Panc1 (cell line): ENCODE results near the gene MACROD2. TPM values are rescaled to one million over a fixed set of nuclear protein-coding genes. Genes with fewer than 3 reads are reported as not detected.

ENCODE experiments used
- ATAC-seq: fragments of 200-7000 bp; cut with Tn5 transposase; 2 replicates; pipeline ENCODE4 v1.9.1; 2020; ENCODE audit warnings: mild to moderate bottlenecking, moderate library complexity
- BruUV-seq: library from RNA; stranded (reverse); fragments of 400-500 nt; replicated peaks from 2 replicates; lab custom pipeline; 2021; lab: Mats Ljungman, UMichigan
- CTCF ChIA-PET: fragments of 300-600 bp; sonication (Branson Sonifier 250); formaldehyde crosslinking; loops from one replicate; lab custom pipeline; 2022; ENCODE audit warnings: antibody characterized with exemption; lab: Charles Lee
- POLR2A ChIA-PET: fragments of 300-600 bp; sonication (Branson Sonifier 250); formaldehyde crosslinking; loops from one replicate; lab custom pipeline; 2022; ENCODE audit warnings: antibody characterized with exemption; lab: Charles Lee
- DNase-seq: peaks from one replicate; pipeline ENCODE4 v3.0.0-alpha.2; 2010; ENCODE audit warnings: low read depth, low spot score
- H3K27ac ChIP-seq: 2 replicates; pipeline ENCODE4 v1.5.1; 2011; ENCODE audit warnings: mild to moderate bottlenecking, low read length, inconsistent platforms
- H3K27me3 ChIP-seq: fragments of 200-500 bp; sonication (Bioruptor generic); 2 replicates; pipeline ENCODE4 v1.6.0; 2014; ENCODE audit warnings: low read length, inconsistent platforms; ENCODE audit not compliant: control insufficient read depth, insufficient read depth
- H3K36me3 ChIP-seq: fragments of 200-500 bp; sonication (Bioruptor generic); 2 replicates; pipeline ENCODE4 v1.5.1; 2014; ENCODE audit warnings: inconsistent platforms, mild to moderate bottlenecking, low read length, moderate library complexity; ENCODE audit not compliant: control insufficient read depth, insufficient read depth
- H3K4me1 ChIP-seq: 2 replicates; pipeline ENCODE4 v1.5.1; 2011; ENCODE audit warnings: inconsistent platforms, mild to moderate bottlenecking, low read length, moderate library complexity; ENCODE audit not compliant: control insufficient read depth, insufficient read depth
- H3K4me3 ChIP-seq, 2 experiments: 2 replicates each; pipeline ENCODE4 v1.5.1; 2011 to 2012; ENCODE audit warnings: low read depth in 2 of 2, low read length in 2 of 2, mild to moderate bottlenecking in 2 of 2, inconsistent platforms in 1 of 2, moderate library complexity in 1 of 2
- H3K9me3 ChIP-seq: fragments of 200-500 bp; sonication (Bioruptor generic); 2 replicates; pipeline ENCODE4 v1.5.1; 2014; ENCODE audit warnings: low read depth, mild to moderate bottlenecking, inconsistent platforms, low read length, moderate library complexity; ENCODE audit not compliant: control insufficient read depth, insufficient read depth
- CTCF ChIP-seq: fragments of 450-650 bp; IDR thresholded peaks from 2 replicates; pipeline ENCODE4 v1.5.1; 2017; ENCODE audit warnings: mild to moderate bottlenecking
- POLR2AphosphoS5 ChIP-seq: IDR thresholded peaks from 2 replicates; pipeline ENCODE4 v1.6.1; 2012; ENCODE audit warnings: mild to moderate bottlenecking, low read depth, low read length, moderate library complexity
- SIN3A ChIP-seq: IDR thresholded peaks from 2 replicates; pipeline ENCODE4 v1.6.1; 2012; ENCODE audit warnings: low read depth, mild to moderate bottlenecking, low read length, moderate library complexity, borderline replicate concordance; ENCODE audit not compliant: insufficient read depth
- TCF7L2 ChIP-seq: IDR thresholded peaks from 2 replicates; pipeline ENCODE4 v1.6.1; 2011; ENCODE audit warnings: mild to moderate bottlenecking, low read depth, low read length, inconsistent platforms
- in situ Hi-C: cut with HindIII; loops from 2 replicates; pipeline ENCODE4 v1.10.0; 2016; ENCODE audit warnings: low sequenced_read_pairs, low pct_unique_long_range_greater_than_20kb
- intact Hi-C: fragments of 100-400 bp; cut with micrococcal nuclease; formaldehyde crosslinking; loops from one replicate; pipeline ENCODE4 v1.10.0; 2022; ENCODE audit not compliant: unreplicated experiment
- total RNA-seq: library from RNA; stranded (reverse); gene quantifications from one replicate; pipeline ENCODE4 v1.2.1, GENCODE V29; 2021; ENCODE audit not compliant: unreplicated experiment
- TF ChIP-seq, protein P1 (sequence below), 2 experiments: IDR thresholded peaks; 2 replicates each; pipeline ENCODE4 v1.6.1; 2011 to 2012; ENCODE audit warnings: low read depth in 2 of 2, control low read depth in 1 of 2, low read length in 1 of 2, mild to moderate bottlenecking in 1 of 2, moderate library complexity in 1 of 2; ENCODE audit not compliant: insufficient read depth in 1 of 2

The MACROD2 gene
- total RNA-seq, 1 experiment from 2014 or later, result 1.2 TPM

DNA sequence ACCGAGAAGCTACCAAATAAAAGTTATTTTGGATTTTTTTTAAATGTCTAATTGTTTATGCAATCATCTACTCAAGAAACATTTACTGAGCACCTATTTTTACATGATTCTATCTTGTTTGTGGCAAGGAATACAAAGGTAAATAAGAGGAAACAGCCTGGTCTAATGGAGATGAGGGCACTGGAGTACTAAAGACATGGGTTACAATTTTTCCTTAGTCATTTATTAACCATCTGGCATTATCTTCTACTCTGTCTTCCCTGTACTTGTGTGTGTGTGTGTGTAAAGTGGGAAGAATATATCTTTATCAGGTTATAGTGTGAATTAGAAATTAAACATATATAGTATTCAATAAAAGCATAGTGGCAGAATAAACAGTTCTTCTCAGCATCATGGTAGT lies 797.6 kb downstream of the MACROD2 start:
- ChIA-PET POLR2A (no interaction called here), CTCF (no interaction called here)
- H3K4me1 ChIP-seq, result no peaks in the 10 kb centered on the region
- TF ChIP-seq, protein P1, sequence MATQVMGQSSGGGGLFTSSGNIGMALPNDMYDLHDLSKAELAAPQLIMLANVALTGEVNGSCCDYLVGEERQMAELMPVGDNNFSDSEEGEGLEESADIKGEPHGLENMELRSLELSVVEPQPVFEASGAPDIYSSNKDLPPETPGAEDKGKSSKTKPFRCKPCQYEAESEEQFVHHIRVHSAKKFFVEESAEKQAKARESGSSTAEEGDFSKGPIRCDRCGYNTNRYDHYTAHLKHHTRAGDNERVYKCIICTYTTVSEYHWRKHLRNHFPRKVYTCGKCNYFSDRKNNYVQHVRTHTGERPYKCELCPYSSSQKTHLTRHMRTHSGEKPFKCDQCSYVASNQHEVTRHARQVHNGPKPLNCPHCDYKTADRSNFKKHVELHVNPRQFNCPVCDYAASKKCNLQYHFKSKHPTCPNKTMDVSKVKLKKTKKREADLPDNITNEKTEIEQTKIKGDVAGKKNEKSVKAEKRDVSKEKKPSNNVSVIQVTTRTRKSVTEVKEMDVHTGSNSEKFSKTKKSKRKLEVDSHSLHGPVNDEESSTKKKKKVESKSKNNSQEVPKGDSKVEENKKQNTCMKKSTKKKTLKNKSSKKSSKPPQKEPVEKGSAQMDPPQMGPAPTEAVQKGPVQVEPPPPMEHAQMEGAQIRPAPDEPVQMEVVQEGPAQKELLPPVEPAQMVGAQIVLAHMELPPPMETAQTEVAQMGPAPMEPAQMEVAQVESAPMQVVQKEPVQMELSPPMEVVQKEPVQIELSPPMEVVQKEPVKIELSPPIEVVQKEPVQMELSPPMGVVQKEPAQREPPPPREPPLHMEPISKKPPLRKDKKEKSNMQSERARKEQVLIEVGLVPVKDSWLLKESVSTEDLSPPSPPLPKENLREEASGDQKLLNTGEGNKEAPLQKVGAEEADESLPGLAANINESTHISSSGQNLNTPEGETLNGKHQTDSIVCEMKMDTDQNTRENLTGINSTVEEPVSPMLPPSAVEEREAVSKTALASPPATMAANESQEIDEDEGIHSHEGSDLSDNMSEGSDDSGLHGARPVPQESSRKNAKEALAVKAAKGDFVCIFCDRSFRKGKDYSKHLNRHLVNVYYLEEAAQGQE (IDR thresholded peaks at IDR 0.05; ENCODE audit: insufficient read depth in 1 of 2, low read depth in 2 of 2, low read length in 1 of 2), result no peak
- no peak for TF ChIP-seq SIN3A
- TF ChIP-seq POLR2AphosphoS5, result no peak
- no peak for TF ChIP-seq CTCF
- TF ChIP-seq TCF7L2, result no peak
- intact Hi-C loops, result no loop called here
- DNase-seq, result no peak
- no peak overlapping the region for H3K4me3 ChIP-seq
- H3K27me3 ChIP-seq, result no peaks in the 10 kb centered on the region
- no peaks in the 10 kb centered on the region for H3K36me3 ChIP-seq
- in situ Hi-C loops, result no loop called here
- no peaks in the 10 kb centered on the region for H3K9me3 ChIP-seq
- ATAC-seq, result no peak
- no peak overlapping the region for H3K27ac ChIP-seq
- no TSS peak for BruUV-seq

- TF ChIP-seq CTCF, result no peak
- TF ChIP-seq SIN3A, result no peak
- TF ChIP-seq POLR2AphosphoS5, result no peak
- TF ChIP-seq, protein P1 (IDR thresholded peaks at IDR 0.05; ENCODE audit: insufficient read depth in 1 of 2, low read depth in 2 of 2, low read length in 1 of 2), result no peak
- TF ChIP-seq TCF7L2, result no peak
- Histone ChIP-seq H3K27me3 (no peaks in the 10 kb centered on the region), H3K4me3 (no peak overlapping the region), H3K9me3 (no peaks in the 10 kb centered on the region), H3K36me3 (no peaks in the 10 kb centered on the region), H3K4me1 (no peaks in the 10 kb centered on the region), H3K27ac (no peak overlapping the region)
- no TSS peak for BruUV-seq
- ATAC-seq (no peak), DNase-seq (no peak)
- intact Hi-C loops, result no loop called here
- CTCF ChIA-PET, result no interaction called here
- in situ Hi-C loops, result no loop called here
- POLR2A ChIA-PET, result no interaction called here
Observed at GRCh38 chr20:14799545-14800216, 804.4 kb downstream of the MACROD2 start.
